ENCODE data around the gene ABHD14A. TPM values are rescaled to one million over a fixed set of nuclear protein-coding genes. Genes with fewer than 3 reads are reported as not detected.

Gene ABHD14A
- total and polyA plus RNA-seq, 2 of the 13 experiments (the other 11 are each of a cell fraction or from before 2014, with no cell fraction given), result 29.5 to 46.9 TPM

DNA sequence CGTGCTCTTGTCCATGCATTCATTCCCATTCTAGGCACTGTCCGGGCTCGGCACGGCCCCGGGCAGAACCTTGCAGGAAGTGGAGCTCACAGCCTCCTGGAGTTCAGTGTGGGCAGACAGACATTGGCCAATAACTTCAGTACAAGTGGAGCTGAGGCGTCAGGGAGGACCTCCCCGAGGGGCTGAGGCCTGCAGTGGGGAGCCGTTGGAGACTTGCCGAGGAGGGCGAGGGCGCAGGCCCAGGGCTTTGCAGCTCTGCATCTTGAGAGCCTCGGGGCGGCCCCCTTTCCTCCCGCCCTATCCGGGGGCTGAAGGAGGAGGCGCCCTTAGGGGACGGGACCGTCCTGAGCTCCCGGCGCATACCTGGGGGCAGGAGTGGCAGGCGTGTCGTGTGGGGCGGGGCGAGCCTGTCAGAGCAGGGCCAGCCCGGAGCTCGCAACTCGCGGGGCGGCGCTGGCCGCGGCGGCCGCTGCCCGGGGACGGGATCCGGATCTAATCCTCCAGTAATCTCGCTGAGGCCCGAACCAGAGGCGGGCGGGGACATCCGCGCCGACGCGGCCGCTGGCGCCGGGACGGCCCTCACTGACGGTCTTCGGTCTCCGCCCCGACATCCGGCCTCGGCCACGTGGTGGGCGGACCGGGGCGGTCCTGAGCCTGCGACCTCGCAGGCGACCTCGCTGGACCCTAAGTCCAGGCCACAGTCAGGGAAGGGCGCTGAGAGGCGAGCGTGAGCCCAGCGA is 8.1 kb downstream of the ABHD14A start, which contains the start of gene ACY1 (continued):
- TF ChIP-seq THAP9 (CRISPR knock-in tag; IDR thresholded peaks at IDR 0.05; ENCODE audit: borderline replicate concordance), result peak; percentile 70
- TF ChIP-seq PRMT3 (CRISPR knock-in tag; IDR thresholded peaks at IDR 0.05; ENCODE audit: borderline replicate concordance, low read depth), result peak; percentile 81; the same call in 1 of the 2 replicates
- TF ChIP-seq RNF2 (conservative IDR thresholded peaks at IDR 0.05; ENCODE audit: low read depth), result no peak
- TF ChIP-seq, protein P1, sequence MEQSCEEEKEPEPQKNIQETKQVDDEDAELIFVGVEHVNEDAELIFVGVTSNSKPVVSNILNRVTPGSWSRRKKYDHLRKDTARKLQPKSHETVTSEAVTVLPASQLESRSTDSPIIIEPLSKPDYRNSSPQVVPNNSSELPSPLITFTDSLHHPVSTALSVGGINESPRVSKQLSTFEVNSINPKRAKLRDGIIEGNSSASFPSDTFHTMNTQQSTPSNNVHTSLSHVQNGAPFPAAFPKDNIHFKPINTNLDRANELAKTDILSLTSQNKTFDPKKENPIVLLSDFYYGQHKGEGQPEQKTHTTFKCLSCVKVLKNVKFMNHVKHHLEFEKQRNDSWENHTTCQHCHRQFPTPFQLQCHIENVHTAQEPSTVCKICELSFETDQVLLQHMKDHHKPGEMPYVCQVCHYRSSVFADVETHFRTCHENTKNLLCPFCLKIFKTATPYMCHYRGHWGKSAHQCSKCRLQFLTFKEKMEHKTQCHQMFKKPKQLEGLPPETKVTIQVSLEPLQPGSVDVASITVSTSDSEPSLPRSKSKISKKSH (CRISPR knock-in tag; IDR thresholded peaks at IDR 0.05; ENCODE audit: borderline replicate concordance), result no peak
- TF ChIP-seq EZH2 (conservative IDR thresholded peaks at IDR 0.05; ENCODE audit: low read depth, low read length), result no peak
- TF ChIP-seq ELF4 (CRISPR knock-in tag; IDR thresholded peaks at IDR 0.05; ENCODE audit: borderline replicate concordance), result no peak
- no peak for TF ChIP-seq ZNF30 (CRISPR knock-in tag; IDR thresholded peaks at IDR 0.05)
- 0 out of 2 replicates have a peak, but pooled peaks have one; percentile 11 for TF ChIP-seq CSRNP2 (CRISPR knock-in tag; conservative IDR thresholded peaks at IDR 0.05; ENCODE audit: low read depth)
- TF ChIP-seq SALL2 (CRISPR knock-in tag; IDR thresholded peaks at IDR 0.05), result peak; percentile 37
- TF ChIP-seq, protein P2, sequence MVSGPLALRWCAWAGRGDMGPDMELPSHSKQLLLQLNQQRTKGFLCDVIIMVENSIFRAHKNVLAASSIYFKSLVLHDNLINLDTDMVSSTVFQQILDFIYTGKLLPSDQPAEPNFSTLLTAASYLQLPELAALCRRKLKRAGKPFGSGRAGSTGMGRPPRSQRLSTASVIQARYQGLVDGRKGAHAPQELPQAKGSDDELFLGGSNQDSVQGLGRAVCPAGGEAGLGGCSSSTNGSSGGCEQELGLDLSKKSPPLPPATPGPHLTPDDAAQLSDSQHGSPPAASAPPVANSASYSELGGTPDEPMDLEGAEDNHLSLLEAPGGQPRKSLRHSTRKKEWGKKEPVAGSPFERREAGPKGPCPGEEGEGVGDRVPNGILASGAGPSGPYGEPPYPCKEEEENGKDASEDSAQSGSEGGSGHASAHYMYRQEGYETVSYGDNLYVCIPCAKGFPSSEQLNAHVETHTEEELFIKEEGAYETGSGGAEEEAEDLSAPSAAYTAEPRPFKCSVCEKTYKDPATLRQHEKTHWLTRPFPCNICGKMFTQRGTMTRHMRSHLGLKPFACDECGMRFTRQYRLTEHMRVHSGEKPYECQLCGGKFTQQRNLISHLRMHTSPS (CRISPR knock-in tag; IDR thresholded peaks at IDR 0.05; ENCODE audit: low read depth), result no peak; the same call in 1 of the 2 replicates
- no peak; the same call in 1 of the 2 replicates for TF ChIP-seq ZNF550 (CRISPR knock-in tag; IDR thresholded peaks at IDR 0.05; ENCODE audit: borderline replicate concordance)
- TF ChIP-seq CBFB (CRISPR knock-in tag; IDR thresholded peaks at IDR 0.05), result peak; percentile 60; the same call in 1 of the 2 replicates
- 0 out of 2 replicates have a peak, but pooled peaks have one; percentile 48 for TF ChIP-seq POLR2AphosphoS2 (IDR thresholded peaks at IDR 0.05; ENCODE audit: low read depth, low read length)
- peak; percentile 82; the same call in 1 of the 2 replicates for TF ChIP-seq MTA1 (CRISPR knock-in tag; IDR thresholded peaks at IDR 0.05; ENCODE audit: borderline replicate concordance)
- TF ChIP-seq ZNF446 (CRISPR knock-in tag; IDR thresholded peaks at IDR 0.05), result no peak
- peak; percentile 93; the same call in 1 of the 2 replicates for TF ChIP-seq ARNT2 (CRISPR knock-in tag; IDR thresholded peaks at IDR 0.05; ENCODE audit: low read depth)
- TF ChIP-seq SMAD9 (CRISPR knock-in tag; IDR thresholded peaks at IDR 0.05), result 0 out of 2 replicates have a peak, but pooled peaks have one; percentile 59
- TF ChIP-seq ZMYM4 (CRISPR knock-in tag; IDR thresholded peaks at IDR 0.05), result peak; percentile 86
- peak; percentile 75; the same call in 1 of the 2 replicates for TF ChIP-seq ZNF766 (CRISPR knock-in tag; IDR thresholded peaks at IDR 0.05; ENCODE audit: borderline replicate concordance)
- peak; percentile 87; the same call in 1 of the 2 replicates for TF ChIP-seq ZNF138 (CRISPR knock-in tag; IDR thresholded peaks at IDR 0.05; ENCODE audit: low read depth)

All from HepG2 (cell line).